ENCODE data around the gene CLASP1. TPM values are rescaled to one million over a fixed set of nuclear protein-coding genes. Genes with fewer than 3 reads are reported as not detected.
A peak's percentile ranks its signal among the peaks of the same experiment; 100 is the strongest.

Gene CLASP1
- total and polyA plus RNA-seq, 2 experiments from 2014 or later: 20.1 to 45.9 TPM

DNA sequence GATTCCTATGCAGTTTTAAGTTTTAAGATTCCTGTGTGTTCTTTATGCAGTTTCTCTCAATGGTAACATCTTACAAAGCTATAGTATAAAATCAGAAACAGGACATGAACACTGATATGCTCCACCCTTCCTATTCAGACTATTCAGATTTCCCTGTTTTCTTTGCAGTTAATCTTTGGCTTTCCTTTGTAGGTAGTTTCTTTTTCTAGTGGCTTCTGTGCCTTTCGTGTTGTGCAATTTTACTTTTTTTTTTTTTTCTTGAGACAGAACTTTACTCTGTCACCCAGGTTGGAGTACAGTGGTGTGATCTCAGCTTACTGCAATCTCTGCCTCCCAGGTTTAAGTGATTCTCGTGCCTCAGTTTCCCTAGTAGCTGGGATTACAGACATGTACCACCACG, 213.5 kb downstream of the CLASP1 start:
- H3K9me2 ChIP-seq (replicated peaks; ENCODE audit: insufficient read depth): no peaks in the 10 kb centered on the region
- no peak for DNase-seq (ENCODE audit: low spot score)
- no peaks in the 10 kb centered on the region for H3K9me3 ChIP-seq (ENCODE audit: low read depth)
- no peak overlapping the region for H3K27ac ChIP-seq
- no peaks in the 10 kb centered on the region for H3K4me1 ChIP-seq (ENCODE audit: insufficient read depth)
- no peak overlapping the region for H3K4me3 ChIP-seq
- no peak overlapping the region for H2AFZ ChIP-seq
- no peaks in the 10 kb centered on the region for H3K79me2 ChIP-seq
- H3K27me3 ChIP-seq: no peaks in the 10 kb centered on the region
- H3K36me3 ChIP-seq (replicated peaks; ENCODE audit: insufficient read depth, low read depth): no peaks in the 10 kb centered on the region
- 96% methylated on average over 3 of the region's 3 CpGs for WGBS (ENCODE audit: low lambda C conversion rate, missing lambda C conversion rate)
- no peak overlapping the region for H3K4me2 ChIP-seq
- TF ChIP-seq CTCF (IDR thresholded peaks at IDR 0.05; ENCODE audit: poor library complexity) (no peak), EZH2 (IDR thresholded peaks at IDR 0.05; ENCODE audit: borderline replicate concordance) (no peak), EZH2phosphoT487 (IDR thresholded peaks at IDR 0.05; ENCODE audit: low read depth, severe bottlenecking, unreplicated experiment) (no peak)
- H4K20me1 ChIP-seq (ENCODE audit: insufficient read depth, poor library complexity, severe bottlenecking): no peaks in the 10 kb centered on the region

- Histone ChIP-seq H3K36me3 (replicated peaks; ENCODE audit: insufficient read depth, low read depth) (no peaks in the 10 kb centered on the region), H4K20me1 (ENCODE audit: insufficient read depth, poor library complexity, severe bottlenecking) (no peaks in the 10 kb centered on the region), H3K79me2 (no peaks in the 10 kb centered on the region), H3K4me2 (no peak overlapping the region), H3K27me3 (no peaks in the 10 kb centered on the region), H3K27ac (no peak overlapping the region), H2AFZ (no peak overlapping the region), H3K9me3 (ENCODE audit: low read depth) (no peaks in the 10 kb centered on the region), H3K9me2 (replicated peaks; ENCODE audit: insufficient read depth) (no peaks in the 10 kb centered on the region), H3K4me3 (no peak overlapping the region), H3K4me1 (ENCODE audit: insufficient read depth) (peaks cover 13% of the 10 kb centered on the region)
- TF ChIP-seq EZH2phosphoT487 (IDR thresholded peaks at IDR 0.05; ENCODE audit: low read depth, severe bottlenecking, unreplicated experiment): no peak
- no peak for TF ChIP-seq EZH2 (IDR thresholded peaks at IDR 0.05; ENCODE audit: borderline replicate concordance)
- TF ChIP-seq CTCF (IDR thresholded peaks at IDR 0.05; ENCODE audit: poor library complexity): no peak
- WGBS (ENCODE audit: low lambda C conversion rate, missing lambda C conversion rate): 100% methylated on average over 1 of the region's 1 CpG
- DNase-seq (ENCODE audit: low spot score): no peak
Measured at GRCh38 chr2:121431214-121431613, 218.0 kb downstream of the CLASP1 start.

GRCh38 chr2:121429927-121430520, 219.2 kb downstream of the CLASP1 start:
- DNase-seq (ENCODE audit: low spot score): no peak
- peaks cover 13% of the 10 kb centered on the region for H3K4me1 ChIP-seq (ENCODE audit: insufficient read depth)
- H3K27ac ChIP-seq: peak overlapping the region; percentile 60
- H3K79me2 ChIP-seq: no peaks in the 10 kb centered on the region
- no peaks in the 10 kb centered on the region for H3K27me3 ChIP-seq
- H3K9me3 ChIP-seq (ENCODE audit: low read depth): no peaks in the 10 kb centered on the region
- peak overlapping the region; percentile 51 for H3K4me2 ChIP-seq
- H3K4me3 ChIP-seq: no peak overlapping the region
- no peaks in the 10 kb centered on the region for H3K36me3 ChIP-seq (replicated peaks; ENCODE audit: insufficient read depth, low read depth)
- H3K9me2 ChIP-seq (replicated peaks; ENCODE audit: insufficient read depth): no peaks in the 10 kb centered on the region
- WGBS (ENCODE audit: low lambda C conversion rate, missing lambda C conversion rate): 86% methylated on average over 16 of the region's 16 CpGs
- H2AFZ ChIP-seq: no peak overlapping the region
- no peak for TF ChIP-seq EZH2phosphoT487 (IDR thresholded peaks at IDR 0.05; ENCODE audit: low read depth, severe bottlenecking, unreplicated experiment)
- TF ChIP-seq CTCF (IDR thresholded peaks at IDR 0.05; ENCODE audit: poor library complexity): no peak
- TF ChIP-seq EZH2 (IDR thresholded peaks at IDR 0.05; ENCODE audit: borderline replicate concordance): no peak
- no peaks in the 10 kb centered on the region for H4K20me1 ChIP-seq (ENCODE audit: insufficient read depth, poor library complexity, severe bottlenecking)

Data from hepatocyte (in vitro differentiated cells).